NCI-H128 (cell line): ENCODE data around the gene SAMD4B.

Experiments
- DNase-seq: peaks from one replicate; lab custom pipeline; 2025; ENCODE audit not compliant: unreplicated experiment; lab: John Stamatoyannopoulos, UW

Gene SAMD4B

GRCh38 chr19:39389631-39390414 lies 47.6 kb downstream of the SAMD4B start:
- no peak for DNase-seq

DNA sequence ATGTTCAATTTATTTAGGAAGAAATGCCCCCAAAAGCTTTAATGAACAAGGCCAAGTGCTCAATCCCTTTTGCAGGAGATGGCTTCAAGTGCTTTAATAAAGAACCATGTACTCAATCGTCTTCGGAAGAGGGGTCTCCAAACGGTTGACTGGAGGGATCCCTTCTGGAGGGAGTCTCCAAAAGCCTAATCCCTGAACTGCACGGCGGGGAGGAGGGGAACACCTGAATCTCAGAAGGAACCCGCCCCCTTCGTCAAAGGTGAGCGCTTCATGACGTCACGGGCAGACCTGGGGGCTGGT lies 48.2 kb downstream of the SAMD4B start:
- no peak for DNase-seq

DNA sequence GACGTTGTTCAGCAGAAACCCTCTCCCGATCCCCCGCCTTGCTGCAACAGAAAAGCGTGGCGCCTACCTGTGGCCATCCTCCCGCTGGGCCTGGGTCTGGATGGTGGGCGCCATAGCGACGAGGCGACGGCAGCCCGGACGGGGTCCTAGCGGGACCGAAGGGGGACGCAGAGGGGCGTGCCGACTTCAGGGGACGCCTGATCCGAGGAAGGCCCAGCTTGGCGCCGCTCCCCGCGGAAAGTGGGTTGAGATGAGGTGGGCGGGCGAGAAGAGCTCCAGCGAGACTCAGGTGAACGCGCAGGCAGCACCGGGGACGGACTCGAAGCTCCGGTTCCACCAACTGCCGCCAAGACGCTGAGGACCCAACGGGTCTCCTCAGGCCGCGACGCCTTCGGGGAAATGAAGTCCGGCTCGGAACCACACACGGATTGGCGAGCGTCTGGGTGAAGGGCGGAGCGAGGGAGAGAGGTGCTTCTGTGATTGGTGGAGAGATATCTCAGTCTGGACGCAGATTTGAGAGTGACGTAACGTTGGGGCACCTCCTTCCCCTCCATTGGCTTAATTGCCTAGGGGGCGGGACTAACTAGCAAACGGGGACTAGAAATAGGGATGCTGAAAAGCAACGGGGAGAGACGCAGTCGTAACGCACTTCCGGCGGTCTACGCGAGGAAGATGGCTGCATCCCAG lies 48.7 kb downstream of the SAMD4B start, which contains the start of the genes MED29 and PAF1:
MED29 (plus strand) TSS at position 628 of the 687 bp plus-strand sequence; CDS start at position 673, 45 bp downstream.
PAF1 (minus strand) TSS at position 356 of the 687 bp plus-strand sequence; CDS start at position 114, 242 bp downstream.
- DNase-seq: peak; percentile 98

DNA sequence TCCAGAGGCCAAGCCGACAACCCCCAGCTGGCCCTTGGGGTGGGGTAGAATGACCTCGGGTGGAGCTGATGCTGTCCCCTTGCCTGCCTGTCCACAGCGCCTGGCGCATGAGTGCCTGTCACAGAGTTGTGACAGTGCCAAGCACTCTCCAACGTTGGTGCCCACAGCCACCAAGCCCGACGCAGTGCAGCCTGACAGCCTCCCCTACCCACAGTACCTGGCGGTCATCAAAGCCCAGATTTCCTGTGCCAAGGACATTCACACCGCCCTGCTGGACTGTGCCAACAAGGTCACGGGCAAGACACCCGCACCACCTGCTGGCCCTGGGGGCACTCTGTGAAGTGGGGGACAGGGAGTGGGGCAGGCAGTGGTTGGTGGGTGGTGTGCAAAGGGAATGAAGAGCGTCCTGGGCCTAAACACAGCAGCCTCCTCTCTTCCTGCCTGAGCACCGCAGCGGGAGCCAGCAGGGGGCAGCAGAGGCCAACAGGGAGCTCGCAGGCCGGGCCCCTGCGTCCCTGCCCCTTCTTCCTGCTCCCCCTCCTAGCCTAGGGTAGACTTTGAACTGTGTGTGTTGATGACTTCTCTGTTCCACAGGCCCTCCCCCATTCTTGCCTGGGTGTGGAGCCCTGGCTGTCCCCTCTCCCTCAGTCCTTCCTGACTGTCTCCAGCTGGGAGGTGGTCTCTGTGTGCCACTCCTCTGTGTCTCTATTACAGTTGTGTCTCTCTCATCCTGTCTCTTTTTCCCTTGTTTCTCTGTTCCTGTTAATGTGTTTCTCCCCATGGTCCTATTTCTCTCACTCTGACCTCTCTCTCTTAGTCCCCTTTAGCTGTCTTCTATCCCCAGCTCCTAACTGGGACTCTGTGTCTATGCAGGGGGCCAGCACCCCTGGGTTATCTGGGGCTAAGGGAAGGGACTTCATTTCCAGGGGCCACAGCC lies 55.4 kb downstream of the SAMD4B start:
- DNase-seq: peak; percentile 37

DNA sequence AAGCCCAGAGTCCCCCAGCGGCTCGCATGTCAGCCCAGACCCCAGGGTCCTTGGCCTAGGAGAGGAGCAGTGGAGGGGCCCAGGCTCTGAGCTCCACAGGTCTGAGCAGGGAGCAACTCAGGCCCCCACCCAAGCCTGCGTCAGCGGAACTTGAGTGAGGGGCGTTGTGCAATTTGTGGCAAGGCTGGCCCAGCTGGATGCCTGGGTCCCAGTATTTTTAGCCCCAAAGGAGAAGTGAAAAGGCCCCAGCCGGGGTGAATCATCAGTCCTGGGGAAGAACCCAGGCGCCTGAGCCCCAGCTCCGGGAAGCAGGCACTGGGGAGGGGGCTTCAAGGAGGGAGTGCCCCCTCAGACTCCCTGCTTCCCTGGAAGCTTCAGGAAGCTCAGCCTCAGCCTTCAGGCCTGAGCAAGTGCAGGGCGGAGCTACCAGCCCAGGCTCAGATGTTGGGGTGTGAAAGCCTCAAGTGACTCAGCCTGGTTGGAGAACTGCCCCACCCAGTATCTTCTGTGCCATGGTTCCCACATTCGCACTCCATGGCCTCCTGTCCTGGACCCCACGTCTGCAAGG lies 56.2 kb downstream of the SAMD4B start:
- DNase-seq: no peak

GRCh38 chr19:39399668-39400050 lies 57.4 kb downstream of the SAMD4B start:
- DNase-seq: no peak

- no peak for DNase-seq
Observed at GRCh38 chr19:39400061-39400460, 57.8 kb downstream of the SAMD4B start.

DNA sequence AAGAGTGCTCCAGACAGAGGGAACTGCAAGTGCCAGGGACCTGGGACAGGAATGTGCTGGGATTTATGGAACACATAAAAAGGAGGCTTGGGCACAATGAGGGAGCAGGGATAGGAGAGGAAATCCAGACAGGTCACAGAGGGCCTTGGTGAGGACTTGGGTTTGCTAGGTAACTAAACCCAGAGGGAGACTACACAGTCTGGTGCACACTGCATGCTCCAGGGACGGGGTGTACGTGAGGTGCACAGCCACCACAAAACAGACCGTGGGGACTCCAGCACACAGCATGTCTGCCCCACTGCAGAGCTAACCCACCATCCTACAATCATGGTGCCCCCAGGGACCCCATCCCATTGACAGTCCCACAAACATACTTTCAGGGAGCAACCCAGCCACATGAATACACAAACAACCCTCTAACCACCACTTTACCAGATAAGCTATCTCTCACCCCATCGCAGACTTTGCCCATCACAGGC lies 58.9 kb downstream of the SAMD4B start:
- DNase-seq: no peak

- no peak for DNase-seq
Observed at GRCh38 chr19:39401549-39402345, 59.5 kb downstream of the SAMD4B start.

- DNase-seq: peak; percentile 38
Observed at GRCh38 chr19:39402346-39403300, 60.4 kb downstream of the SAMD4B start.

- peak; percentile 22 for DNase-seq
Observed at GRCh38 chr19:39403331-39404312, 61.4 kb downstream of the SAMD4B start.

- no peak for DNase-seq
Observed at GRCh38 chr19:39405261-39405957, 63.2 kb downstream of the SAMD4B start.

DNA sequence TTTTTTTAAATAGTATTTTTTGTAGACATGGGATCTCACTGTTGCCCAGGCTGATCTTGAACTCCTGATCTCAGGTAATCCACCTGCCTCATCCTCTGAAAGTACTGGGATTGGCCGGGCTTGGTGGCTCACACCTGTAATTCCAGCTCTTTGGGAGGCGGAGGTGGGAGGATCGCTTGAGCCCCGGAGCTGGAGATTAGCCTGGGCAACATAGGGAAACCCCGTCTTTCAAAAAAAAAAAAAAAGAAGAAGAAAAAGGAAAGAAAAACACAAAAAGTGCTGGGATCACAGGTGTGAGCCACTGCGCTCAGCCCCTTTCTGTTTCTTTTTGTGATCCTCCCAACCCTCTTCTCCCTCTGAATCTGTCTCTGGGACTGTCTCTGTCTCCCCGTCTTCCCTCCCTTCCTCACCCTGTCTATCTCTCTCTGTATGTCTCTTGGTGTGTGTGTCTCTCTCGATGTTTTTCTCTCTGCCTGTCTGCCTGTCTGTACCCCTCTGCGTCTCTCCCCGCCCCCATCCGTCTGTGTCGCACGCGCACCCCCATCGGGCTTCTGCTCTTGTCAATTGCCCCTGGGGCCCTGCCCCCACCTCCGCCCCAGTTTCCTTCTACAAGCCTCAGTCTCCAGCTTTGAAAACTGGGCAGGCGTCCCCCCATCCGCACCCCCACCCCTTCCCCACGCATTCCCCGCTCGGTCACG lies 63.9 kb downstream of the SAMD4B start:
- no peak for DNase-seq

DNA sequence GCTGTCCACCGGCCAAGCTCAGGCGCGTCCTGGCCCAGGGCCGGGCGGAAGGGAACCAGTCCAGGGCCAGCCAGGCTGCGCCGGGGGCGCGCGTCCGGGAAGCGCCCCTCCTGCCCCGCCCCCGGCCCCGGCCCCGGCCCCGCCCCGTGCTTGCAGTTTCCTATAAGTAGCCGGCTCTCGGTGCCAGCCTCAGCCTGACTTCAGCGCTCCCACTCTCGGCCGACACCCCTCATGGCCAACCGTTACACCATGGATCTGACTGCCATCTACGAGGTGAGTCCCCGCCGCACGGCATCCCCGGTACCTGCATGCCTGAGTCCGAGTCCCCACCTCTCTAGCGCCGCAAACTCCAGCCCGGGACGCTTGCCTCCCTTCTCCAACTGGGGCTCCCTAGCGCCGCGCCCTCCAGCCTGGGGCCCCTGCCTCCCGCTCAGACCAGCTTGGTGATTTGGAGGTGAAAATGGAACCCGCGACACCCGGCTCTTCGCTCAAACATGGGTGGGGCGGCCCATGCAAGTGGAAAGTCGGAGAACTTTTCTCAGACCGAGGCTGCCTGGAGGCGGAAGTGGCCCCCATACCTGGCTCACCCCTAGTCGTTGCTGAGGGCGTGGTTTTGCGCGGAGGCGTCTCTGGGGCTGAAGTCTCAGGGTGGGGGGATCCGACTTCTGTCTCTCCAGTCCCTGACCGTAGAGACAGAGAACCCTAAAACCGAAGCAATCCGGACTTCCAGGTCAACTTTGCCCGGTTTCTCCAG lies 64.6 kb downstream of the SAMD4B start, which contains the start of gene ZFP36:
ZFP36 (plus strand) TSS at position 192 of the 754 bp plus-strand sequence; CDS start at position 250, 58 bp downstream.
- DNase-seq: peak; percentile 13

DNA sequence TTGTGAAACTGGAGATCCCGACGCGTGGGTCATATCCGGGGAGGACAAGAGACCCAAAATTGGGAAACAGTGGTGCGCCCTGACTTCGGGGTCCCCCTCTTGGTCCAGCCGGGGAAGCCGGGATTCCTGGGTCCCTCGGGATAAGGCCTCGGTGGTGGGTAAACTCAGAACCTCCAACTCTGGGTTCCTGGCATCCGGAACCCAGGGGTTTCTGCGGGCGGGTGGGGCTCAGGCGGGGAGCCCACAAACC lies 65.1 kb downstream of the SAMD4B start:
- DNase-seq: no peak
